ENCODE measurements around the gene OR6A2.

- peak in 3 of 4 experiments; percentile 28 to 61 (median 35) for TF ChIP-seq CTCF (IDR thresholded peaks at IDR 0.05)
- no peak for TF ChIP-seq POLR2A (IDR thresholded peaks at IDR 0.05)
These were observed 42.0 kb downstream of the OR6A2 start for GRCh38 chr11:6757373-6757967.

Data from uterus (tissue), 2 donors.